GM12801 (cell line): ENCODE measurements around the gene LRP1.

ENCODE experiments used
- TF ChIP-seq, protein P1 (sequence below): IDR thresholded peaks from one replicate; pipeline ENCODE4 v1.5.1; 2011; ENCODE audit warnings: control low read depth; ENCODE audit not compliant: insufficient read length; ENCODE audit errors: extremely low read depth

LRP1 gene

DNA sequence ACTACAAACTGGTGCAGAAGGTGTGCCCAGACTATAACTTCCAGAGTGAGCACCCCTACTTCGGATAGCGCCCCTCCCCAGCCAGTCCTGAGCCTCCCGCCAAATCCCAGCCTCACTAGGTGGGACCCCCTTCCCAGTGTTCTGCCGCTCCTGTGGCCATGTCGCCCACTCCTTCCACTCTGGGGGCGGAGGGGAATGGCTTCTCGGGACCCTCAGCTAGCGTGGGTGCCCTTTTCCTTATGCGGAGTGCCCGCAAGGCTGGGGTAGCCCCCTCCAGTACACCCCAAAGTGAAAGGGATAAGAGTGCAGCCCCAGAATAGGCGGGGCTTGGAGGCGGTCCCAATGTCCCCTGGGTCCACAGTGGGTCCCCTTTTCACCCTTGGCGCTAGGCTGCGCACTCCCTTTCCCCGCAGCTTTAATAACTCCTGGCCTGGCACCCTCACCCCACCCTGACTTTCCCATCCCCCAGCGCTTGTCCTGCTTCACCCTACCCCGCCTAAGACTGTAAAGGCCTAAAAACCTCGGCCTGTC is 97.5 kb downstream of the LRP1 start:
- TF ChIP-seq, protein P1, sequence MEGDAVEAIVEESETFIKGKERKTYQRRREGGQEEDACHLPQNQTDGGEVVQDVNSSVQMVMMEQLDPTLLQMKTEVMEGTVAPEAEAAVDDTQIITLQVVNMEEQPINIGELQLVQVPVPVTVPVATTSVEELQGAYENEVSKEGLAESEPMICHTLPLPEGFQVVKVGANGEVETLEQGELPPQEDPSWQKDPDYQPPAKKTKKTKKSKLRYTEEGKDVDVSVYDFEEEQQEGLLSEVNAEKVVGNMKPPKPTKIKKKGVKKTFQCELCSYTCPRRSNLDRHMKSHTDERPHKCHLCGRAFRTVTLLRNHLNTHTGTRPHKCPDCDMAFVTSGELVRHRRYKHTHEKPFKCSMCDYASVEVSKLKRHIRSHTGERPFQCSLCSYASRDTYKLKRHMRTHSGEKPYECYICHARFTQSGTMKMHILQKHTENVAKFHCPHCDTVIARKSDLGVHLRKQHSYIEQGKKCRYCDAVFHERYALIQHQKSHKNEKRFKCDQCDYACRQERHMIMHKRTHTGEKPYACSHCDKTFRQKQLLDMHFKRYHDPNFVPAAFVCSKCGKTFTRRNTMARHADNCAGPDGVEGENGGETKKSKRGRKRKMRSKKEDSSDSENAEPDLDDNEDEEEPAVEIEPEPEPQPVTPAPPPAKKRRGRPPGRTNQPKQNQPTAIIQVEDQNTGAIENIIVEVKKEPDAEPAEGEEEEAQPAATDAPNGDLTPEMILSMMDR, result no peak

DNA sequence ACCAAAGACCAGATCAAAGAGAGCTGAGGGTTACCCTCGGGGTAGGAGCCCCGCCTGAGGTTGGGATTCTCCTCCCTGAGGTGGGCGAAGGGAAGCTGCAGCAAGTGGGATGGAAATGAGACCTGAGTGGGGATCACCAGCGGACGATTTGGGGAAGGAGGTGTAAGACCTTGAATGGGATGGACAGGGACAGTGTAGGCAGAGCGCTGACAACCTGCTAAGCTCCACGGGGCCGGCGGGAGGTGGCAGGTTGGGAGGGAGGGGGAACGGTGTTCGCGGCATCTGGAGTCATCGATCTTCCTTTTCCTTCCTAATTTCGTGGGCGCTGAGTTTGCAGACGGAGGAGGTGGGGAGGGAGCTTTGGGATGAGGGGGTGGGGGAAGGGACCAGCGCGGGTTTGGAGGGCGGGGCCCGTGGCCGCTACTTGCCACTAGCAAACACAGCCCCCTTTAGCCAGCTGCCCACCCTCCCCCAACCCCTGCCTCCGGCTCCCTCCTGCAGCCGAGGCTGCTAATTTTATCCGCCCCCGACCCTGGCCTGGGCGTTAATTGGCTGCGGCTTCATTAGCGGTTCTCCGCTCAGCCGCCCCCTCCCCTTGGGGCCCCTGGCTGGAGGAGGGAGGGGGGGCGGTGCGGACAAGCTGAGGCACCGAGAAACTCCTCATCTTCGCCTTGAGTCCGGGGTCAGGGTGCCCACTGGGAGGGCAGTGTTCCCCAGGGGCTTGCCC is 98.5 kb downstream of the LRP1 start:
- TF ChIP-seq, protein P1, result no peak

DNA sequence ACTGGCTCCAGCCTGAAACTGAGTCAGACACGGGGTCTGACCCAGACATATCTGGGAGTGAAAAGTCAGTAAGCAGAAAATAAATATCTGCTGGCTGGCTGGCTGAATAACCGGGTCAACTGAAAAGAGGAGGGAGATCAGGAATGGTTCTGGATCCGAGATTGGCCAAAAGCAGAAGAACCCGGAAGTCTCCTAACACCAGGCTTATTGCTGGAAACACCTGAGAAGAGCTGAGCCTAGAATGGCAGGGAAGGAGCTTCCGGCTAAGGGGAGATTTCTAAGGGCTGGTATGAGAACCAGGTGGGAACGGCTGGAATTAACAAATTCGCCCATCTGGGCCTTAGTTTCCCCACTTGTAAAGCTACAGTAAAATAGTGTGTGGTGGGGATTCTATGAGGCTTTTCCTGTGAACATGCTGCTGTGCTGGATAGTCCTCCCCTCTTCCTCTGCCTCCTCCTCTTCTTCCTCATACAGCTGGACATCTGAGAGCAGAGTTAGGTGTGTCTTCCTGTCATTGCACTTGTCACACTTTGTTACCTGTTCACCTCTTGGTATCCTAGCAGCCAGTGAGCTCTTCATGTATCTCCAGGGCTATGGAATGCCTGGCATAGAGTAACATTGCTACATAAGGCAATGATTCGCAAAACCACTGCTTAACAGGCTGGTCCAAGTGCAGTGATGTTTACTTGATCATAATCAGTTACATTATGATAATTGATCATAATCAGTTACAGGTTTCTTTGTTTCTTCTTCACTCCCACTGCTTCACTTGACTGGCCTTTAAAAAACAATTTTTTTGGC is 99.2 kb downstream of the LRP1 start:
- TF ChIP-seq, protein P1, result no peak

DNA sequence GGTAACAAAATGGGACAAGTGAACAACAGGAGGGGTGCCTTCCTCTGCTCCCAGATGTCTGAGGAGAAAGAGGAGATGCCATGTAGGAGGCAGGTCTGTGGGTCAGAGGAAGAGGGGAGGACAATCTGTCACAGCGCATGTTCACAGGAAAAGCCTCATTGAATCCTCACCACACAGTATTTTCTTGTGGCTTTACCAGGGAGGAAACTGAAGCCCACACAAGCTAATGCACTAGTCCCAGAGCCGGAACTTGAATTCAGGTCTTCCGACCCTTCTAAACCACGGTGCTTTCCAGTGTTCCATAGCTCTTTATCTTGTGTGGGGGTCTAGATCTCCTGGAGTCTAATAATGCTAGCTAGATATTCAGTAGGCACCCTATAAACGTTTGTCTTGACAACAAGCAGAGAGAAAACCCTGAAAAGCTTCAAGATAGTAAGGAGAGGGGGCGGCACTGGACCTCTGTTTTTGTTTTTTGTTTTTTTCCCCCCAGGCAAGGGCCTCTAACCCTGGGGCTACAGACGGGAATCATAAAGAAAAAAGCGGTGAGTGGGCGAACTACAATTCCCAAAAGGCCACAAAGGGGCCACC is 100.9 kb downstream of the LRP1 start:
- TF ChIP-seq, protein P1, result no peak

DNA sequence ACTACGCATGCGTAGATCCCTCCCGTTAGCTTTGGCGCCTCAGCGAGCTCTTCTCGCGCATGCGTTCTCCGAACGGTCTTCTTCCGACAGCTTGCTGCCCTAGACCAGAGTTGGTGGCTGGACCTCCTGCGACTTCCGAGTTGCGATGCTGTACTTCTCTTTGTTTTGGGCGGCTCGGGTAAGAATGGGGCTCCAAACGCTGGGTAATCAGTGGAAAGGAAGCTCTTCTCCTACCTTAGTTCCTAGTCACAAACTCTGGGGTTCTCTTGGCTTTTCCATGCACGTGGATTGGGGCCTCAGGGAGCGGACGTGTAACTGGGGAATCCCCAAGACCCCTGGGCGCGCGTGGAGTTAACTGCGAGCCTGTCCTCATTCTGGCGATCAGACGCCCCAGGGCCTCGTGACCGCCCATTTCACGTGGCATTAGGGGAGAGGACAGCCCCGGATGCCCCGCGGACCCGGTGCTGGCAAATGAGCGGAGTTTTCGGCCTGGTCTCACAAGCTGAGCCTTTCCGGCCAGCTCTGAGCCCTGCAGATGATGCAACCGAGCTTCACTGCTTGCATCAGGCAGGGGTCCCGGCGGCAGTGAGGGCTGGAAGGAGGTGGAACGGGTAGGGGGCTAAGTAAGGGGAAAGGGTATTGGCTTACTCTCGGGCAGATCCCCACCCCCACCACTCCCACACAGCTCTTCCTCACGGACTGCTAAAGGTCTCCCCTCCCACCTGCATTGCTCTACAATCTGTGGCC is 101.5 kb downstream of the LRP1 start, which contains the start of gene SHMT2:
Gene SHMT2 (plus strand): TSS at position 78 of the 747 bp plus-strand sequence. CDS start 68 bp downstream, at position 146.
- TF ChIP-seq, protein P1, result no peak

DNA sequence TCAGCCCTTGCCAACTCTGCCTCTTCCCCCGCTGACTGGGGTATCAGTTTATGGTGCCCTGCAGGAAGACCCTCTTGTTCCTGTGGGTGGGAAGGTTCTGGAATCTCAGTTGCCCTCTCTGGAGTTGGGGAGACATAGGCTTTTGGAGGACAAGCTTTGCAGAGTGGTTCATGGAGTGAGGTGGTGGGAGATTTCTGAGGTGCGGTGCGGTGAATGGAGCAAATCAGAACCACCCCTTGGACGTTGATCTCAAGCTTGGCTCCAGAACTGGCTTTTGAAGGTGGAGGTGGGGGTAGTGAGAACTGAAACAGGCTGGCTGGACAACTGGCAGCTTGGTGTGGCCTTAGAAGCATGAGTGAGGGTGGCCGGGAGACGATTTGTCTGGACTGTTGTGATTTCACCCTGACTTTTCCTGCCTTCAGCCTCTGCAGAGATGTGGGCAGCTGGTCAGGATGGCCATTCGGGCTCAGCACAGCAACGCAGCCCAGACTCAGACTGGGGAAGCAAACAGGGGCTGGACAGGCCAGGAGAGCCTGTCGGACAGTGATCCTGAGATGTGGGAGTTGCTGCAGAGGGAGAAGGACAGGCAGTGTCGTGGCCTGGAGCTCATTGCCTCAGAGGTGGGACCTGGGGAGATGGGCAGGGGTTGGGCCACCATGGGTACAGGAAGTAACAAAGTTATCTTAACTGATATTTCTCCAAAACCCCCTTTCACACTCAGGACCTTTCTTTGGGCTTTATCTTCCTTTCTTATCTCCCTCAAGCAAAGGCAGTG is 102.3 kb downstream of the LRP1 start:
- TF ChIP-seq, protein P1, result no peak
